Left lung (tissue), 10 donors: ENCODE measurements around the gene GJB3. TPM values are rescaled to one million over a fixed set of nuclear protein-coding genes. Genes with fewer than 3 reads are reported as not detected.

Experiments used
- ATAC-seq: fragments of 200-7000 bp; cut with Tn5 transposase; one replicate; pipeline ENCODE4 v1.9.1; 2020; ENCODE audit warnings: moderate library complexity
- DNase-seq, 4 donors: peaks; one replicate each; pipeline ENCODE4 v3.0.0-alpha.2; 2013 to 2020
- H3K27ac ChIP-seq, 2 donors: fragments of 200-600 bp; sonication (generic) in 1 of 2; one replicate each; pipeline versions ENCODE4 v1.5.0 to v1.8.0; 2020 to 2021
- H3K27me3 ChIP-seq, 2 donors: fragments of 200-600 bp; sonication (generic) in 1 of 2; one replicate each; pipeline versions ENCODE4 v1.5.0 to v1.8.0; 2020 to 2021
- H3K36me3 ChIP-seq, 2 donors: fragments of 200-600 bp; sonication (generic) in 1 of 2; one replicate each; pipeline versions ENCODE4 v1.5.0 to v1.8.0; 2020 to 2021
- H3K4me1 ChIP-seq, 2 donors: fragments of 200-600 bp; one replicate each; pipeline ENCODE4 v1.8.0; 2021
- H3K4me3 ChIP-seq, 2 donors: fragments of 200-600 bp; sonication (generic) in 1 of 2; one replicate each; pipeline versions ENCODE4 v1.5.0 to v1.8.0; 2020 to 2021; ENCODE audit warnings: mild to moderate bottlenecking in 1 of 2
- H3K9me3 ChIP-seq, 2 donors: fragments of 200-600 bp; sonication (generic) in 1 of 2; one replicate each; pipeline versions ENCODE4 v1.5.0 to v1.8.0; 2020 to 2021
- CTCF ChIP-seq, 2 donors: fragments of 200-600 bp; sonication (generic) in 1 of 2; IDR thresholded peaks; one replicate each; pipeline versions ENCODE4 v1.5.0 to v1.8.0; 2021; ENCODE audit warnings: antibody characterized with exemption in 2 of 2
- intact Hi-C, 2 donors: fragments of 100-400 bp; cut with DNase I; formaldehyde crosslinking; loops; one replicate each; pipeline versions ENCODE4 v1.11.2 to v1.14.2; 2022
- polyA plus RNA-seq, 6 donors: library from polyadenylated mRNA; unstranded; fragments of 120-200 nt; gene quantifications; one replicate each; pipeline ENCODE4 v1.2.1, GENCODE V29; 2013; ENCODE audit not compliant: insufficient read length in 6 of 6
- total RNA-seq, 2 donors: library from RNA; stranded (reverse); fragmentation: NEBNext Ultra II Directional; extraction: Animal tissue kit (Norgen Biotek cat#: 25700); gene quantifications; one replicate each; pipeline ENCODE4 v1.2.1, GENCODE V29; 2021
- donor health status: DM: no; HTN: yes; CAD: no.
- donor health status: DM: no; HTN: no; CAD: no.

Gene GJB3
- total and polyA plus RNA-seq, 8 donors: 0.15 to 2.0 (median 0.47) TPM; not detected in 4

- ATAC-seq: peak; percentile 81
- TF ChIP-seq CTCF (IDR thresholded peaks at IDR 0.05): no peak
- no peak overlapping the region for H3K27ac ChIP-seq
- H3K36me3 ChIP-seq: no peaks in the 10 kb centered on the region
- peaks cover 0 to 20% of the 10 kb centered on the region in 2 donors for H3K27me3 ChIP-seq
- H3K9me3 ChIP-seq: no peaks in the 10 kb centered on the region
- peak in 1 of 4 donors; percentile 21 for DNase-seq
- intact Hi-C loops: loop anchor here in 1 of 2 donors (10.0 kb wide), 1 partner anchor 276 kb away; no protein-coding TSS in a partner anchor
- no peaks in the 10 kb centered on the region for H3K4me1 ChIP-seq
- H3K4me3 ChIP-seq: no peak overlapping the region
These were observed 40.7 kb upstream of the GJB3 start for GRCh38 chr1:34740161-34740868.

GRCh38 chr1:34742667-34743270, 38.2 kb upstream of the GJB3 start:
- no peaks in the 10 kb centered on the region for H3K36me3 ChIP-seq
- no peak overlapping the region for H3K4me3 ChIP-seq
- TF ChIP-seq CTCF (IDR thresholded peaks at IDR 0.05): peak; percentile 90 to 95
- peak; percentile 43 to 93 (median 67) for DNase-seq
- ATAC-seq: peak; percentile 98
- H3K27ac ChIP-seq: no peak overlapping the region
- peaks cover 0 to 40% of the 10 kb centered on the region in 2 donors for H3K27me3 ChIP-seq
- H3K9me3 ChIP-seq: no peaks in the 10 kb centered on the region
- H3K4me1 ChIP-seq: no peaks in the 10 kb centered on the region
- intact Hi-C loops: loop anchor here in 1 of 2 donors (10.0 kb wide), 1 partner anchor 278 kb away; no protein-coding TSS in a partner anchor

- no peak overlapping the region for H3K27ac ChIP-seq
- no peak for DNase-seq
- ATAC-seq: no peak
- H3K9me3 ChIP-seq: no peaks in the 10 kb centered on the region
- H3K4me3 ChIP-seq: no peak overlapping the region
- H3K4me1 ChIP-seq: no peaks in the 10 kb centered on the region
- intact Hi-C loops: loop anchor here in 1 of 2 donors (10.0 kb wide), 1 partner anchor 279 kb away; no protein-coding TSS in a partner anchor
- H3K27me3 ChIP-seq: peaks cover 0 to 44% of the 10 kb centered on the region in 2 donors
- H3K36me3 ChIP-seq: no peaks in the 10 kb centered on the region
- no peak for TF ChIP-seq CTCF (IDR thresholded peaks at IDR 0.05)
These were observed 37.2 kb upstream of the GJB3 start for GRCh38 chr1:34743775-34744174.

GRCh38 chr1:34744851-34745250, 36.2 kb upstream of the GJB3 start:
- DNase-seq (no peak), ATAC-seq (no peak)
- H3K4me1 ChIP-seq: no peaks in the 10 kb centered on the region
- no peak overlapping the region for H3K27ac ChIP-seq
- H3K9me3 ChIP-seq: no peaks in the 10 kb centered on the region
- H3K36me3 ChIP-seq: no peaks in the 10 kb centered on the region
- no peak for TF ChIP-seq CTCF (IDR thresholded peaks at IDR 0.05)
- peaks cover 0 to 44% of the 10 kb centered on the region in 2 donors for H3K27me3 ChIP-seq
- no peak overlapping the region for H3K4me3 ChIP-seq
- intact Hi-C loops: loop anchor here in 1 of 2 donors (10.0 kb wide), 1 partner anchor 280 kb away; no protein-coding TSS in a partner anchor

GRCh38 chr1:34745666-34746065, 35.3 kb upstream of the GJB3 start:
- Histone ChIP-seq H3K27ac (no peak overlapping the region), H3K27me3 (peaks cover 0 to 44% of the 10 kb centered on the region in 2 donors), H3K4me3 (no peak overlapping the region), H3K36me3 (no peaks in the 10 kb centered on the region), H3K4me1 (no peaks in the 10 kb centered on the region), H3K9me3 (no peaks in the 10 kb centered on the region)
- no peak for TF ChIP-seq CTCF (IDR thresholded peaks at IDR 0.05)
- ATAC-seq (no peak), DNase-seq (no peak)
- intact Hi-C loops: loop anchor here in 1 of 2 donors (10.0 kb wide), 1 partner anchor 281 kb away; no protein-coding TSS in a partner anchor
